SW 1271 (cell line): ENCODE measurements around the gene RCN1.
A peak's percentile ranks its signal among the peaks of the same experiment; 100 is the strongest.
"Not testable (repeated sequence)": the region's sequence is repeated elsewhere in the genome, so short reads cannot be mapped to it uniquely, and the experiment has no call there.

Experiments
- DNase-seq, 2 experiments: peaks; one replicate each; lab custom pipeline; 2025; lab: John Stamatoyannopoulos, UW

Gene RCN1

GRCh38 chr11:32090545-32091370 lies at the start of gene RCN1:
Gene RCN1, plus strand, starts transcription at chr11:32091074. Its CDS starts 123 bp downstream, at chr11:32091197.
- peak in 1 of 2 experiments; percentile 43 for DNase-seq

- DNase-seq: no peak
Observed at GRCh38 chr11:32043737-32044136, 47.1 kb upstream of the RCN1 start.

GRCh38 chr11:32044158-32044863 lies 46.6 kb upstream of the RCN1 start:
- DNase-seq: no peak

GRCh38 chr11:32045456-32045855 lies 45.4 kb upstream of the RCN1 start:
- no peak for DNase-seq

- DNase-seq: no peak
Observed at GRCh38 chr11:32050264-32050663, 40.6 kb upstream of the RCN1 start.

- peak in 1 of 2 experiments; percentile 49 for DNase-seq
Observed at GRCh38 chr11:32052215-32052614, 38.7 kb upstream of the RCN1 start.

GRCh38 chr11:32053151-32053888 lies 37.6 kb upstream of the RCN1 start:
- DNase-seq: no peak

- DNase-seq: no peak
Observed at GRCh38 chr11:32055861-32056260, 35.0 kb upstream of the RCN1 start.

GRCh38 chr11:32056438-32056837 lies 34.4 kb upstream of the RCN1 start:
- DNase-seq: no peak

- DNase-seq: no peak
Observed at GRCh38 chr11:32059686-32060462, 31.0 kb upstream of the RCN1 start.

GRCh38 chr11:32062540-32062939 lies 28.3 kb upstream of the RCN1 start:
- no peak for DNase-seq

- DNase-seq: not testable (repeated sequence)
Observed at GRCh38 chr11:32063031-32063430, 27.8 kb upstream of the RCN1 start.

GRCh38 chr11:32065865-32066629 lies 24.8 kb upstream of the RCN1 start:
- no peak for DNase-seq

GRCh38 chr11:32068134-32068870 lies 22.6 kb upstream of the RCN1 start:
- DNase-seq: no peak

GRCh38 chr11:32069361-32070058 lies 21.4 kb upstream of the RCN1 start:
- DNase-seq: no peak

- no peak for DNase-seq
Observed at GRCh38 chr11:32070692-32071091, 20.2 kb upstream of the RCN1 start.

- peak in 1 of 2 experiments; percentile 55 for DNase-seq
Observed at GRCh38 chr11:32071811-32072210, 19.1 kb upstream of the RCN1 start.

GRCh38 chr11:32072872-32073643 lies 17.8 kb upstream of the RCN1 start:
- DNase-seq: no peak

GRCh38 chr11:32073644-32074026 lies 17.2 kb upstream of the RCN1 start:
- no peak for DNase-seq
